Ishikawa (cell line): ENCODE results near the gene EXOC4.
A peak's percentile ranks its signal among the peaks of the same experiment; 100 is the strongest.

Experiments used
- CEBPB ChIP-seq: IDR thresholded peaks from 2 replicates; pipeline ENCODE4 v1.6.1; 2012
- CREB1 ChIP-seq: IDR thresholded peaks from 2 replicates; pipeline ENCODE4 v1.6.1; 2012; ENCODE audit warnings: low read depth
- EGR1 ChIP-seq: IDR thresholded peaks from 2 replicates; pipeline ENCODE4 v1.6.1; 2012
- EP300 ChIP-seq: IDR thresholded peaks from 2 replicates; pipeline ENCODE4 v1.6.1; 2012; ENCODE audit warnings: borderline replicate concordance
- FOXM1 ChIP-seq: IDR thresholded peaks from 2 replicates; pipeline ENCODE4 v1.6.1; 2012; ENCODE audit warnings: low read depth, borderline replicate concordance
- NFIC ChIP-seq: IDR thresholded peaks from 2 replicates; pipeline ENCODE4 v1.6.1; 2012
- RAD21 ChIP-seq: IDR thresholded peaks from 2 replicates; pipeline ENCODE4 v1.6.1; 2012; ENCODE audit warnings: low read depth
- REST ChIP-seq: IDR thresholded peaks from 2 replicates; pipeline ENCODE4 v1.6.1; 2012; ENCODE audit warnings: low read depth, mild to moderate bottlenecking
- TAF1 ChIP-seq: IDR thresholded peaks from 2 replicates; pipeline ENCODE4 v1.6.1; 2012; ENCODE audit warnings: low read depth, mild to moderate bottlenecking
- TCF12 ChIP-seq: IDR thresholded peaks from 2 replicates; pipeline ENCODE4 v1.6.1; 2012; ENCODE audit warnings: low read depth
- TEAD4 ChIP-seq: IDR thresholded peaks from 2 replicates; pipeline ENCODE4 v1.6.1; 2012
- YY1 ChIP-seq: IDR thresholded peaks from 2 replicates; pipeline ENCODE4 v1.6.1; 2012; ENCODE audit warnings: low read depth
- ZBTB7A ChIP-seq: IDR thresholded peaks from 2 replicates; pipeline ENCODE4 v1.6.1; 2012; ENCODE audit warnings: low read depth
- TF ChIP-seq, protein P1 (sequence below): IDR thresholded peaks from 2 replicates; pipeline ENCODE4 v1.6.1; 2012
- TF ChIP-seq, protein P2 (sequence below): IDR thresholded peaks from 2 replicates; pipeline ENCODE4 v1.6.1; 2012

The EXOC4 gene

DNA sequence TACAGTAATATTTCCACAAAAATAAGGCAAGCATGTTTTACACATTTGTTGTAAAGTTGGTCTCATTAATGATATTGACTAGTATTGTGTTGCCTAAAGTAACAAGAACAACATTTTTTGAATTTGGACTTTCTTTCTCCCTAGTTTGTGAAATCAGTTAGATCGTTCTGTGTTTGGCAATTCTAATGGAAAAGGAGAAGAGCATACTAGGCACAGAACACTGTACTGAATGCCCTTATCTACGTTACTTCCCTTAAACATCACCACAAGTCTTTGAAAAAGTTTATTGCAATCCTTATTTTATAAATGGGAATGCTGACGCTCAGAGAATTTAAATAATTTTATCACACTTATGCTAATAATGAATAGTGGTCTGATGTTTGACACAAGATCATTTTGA is 372.2 kb downstream of the EXOC4 start:
- TF ChIP-seq YY1 = no peak
- TF ChIP-seq TAF1 = no peak
- TF ChIP-seq CEBPB = no peak
- TF ChIP-seq EP300 = no peak
- no peak for TF ChIP-seq NFIC
- TF ChIP-seq EGR1 = no peak
- no peak for TF ChIP-seq TEAD4
- TF ChIP-seq, protein P1, sequence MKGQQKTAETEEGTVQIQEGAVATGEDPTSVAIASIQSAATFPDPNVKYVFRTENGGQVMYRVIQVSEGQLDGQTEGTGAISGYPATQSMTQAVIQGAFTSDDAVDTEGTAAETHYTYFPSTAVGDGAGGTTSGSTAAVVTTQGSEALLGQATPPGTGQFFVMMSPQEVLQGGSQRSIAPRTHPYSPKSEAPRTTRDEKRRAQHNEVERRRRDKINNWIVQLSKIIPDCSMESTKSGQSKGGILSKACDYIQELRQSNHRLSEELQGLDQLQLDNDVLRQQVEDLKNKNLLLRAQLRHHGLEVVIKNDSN = no peak
- TF ChIP-seq FOXM1 = no peak
- TF ChIP-seq REST = no peak
- TF ChIP-seq CREB1 = no peak
- no peak for TF ChIP-seq TCF12
- TF ChIP-seq ZBTB7A = no peak
- TF ChIP-seq, protein P2, sequence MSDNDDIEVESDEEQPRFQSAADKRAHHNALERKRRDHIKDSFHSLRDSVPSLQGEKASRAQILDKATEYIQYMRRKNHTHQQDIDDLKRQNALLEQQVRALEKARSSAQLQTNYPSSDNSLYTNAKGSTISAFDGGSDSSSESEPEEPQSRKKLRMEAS = no peak
- TF ChIP-seq RAD21 = no peak

DNA sequence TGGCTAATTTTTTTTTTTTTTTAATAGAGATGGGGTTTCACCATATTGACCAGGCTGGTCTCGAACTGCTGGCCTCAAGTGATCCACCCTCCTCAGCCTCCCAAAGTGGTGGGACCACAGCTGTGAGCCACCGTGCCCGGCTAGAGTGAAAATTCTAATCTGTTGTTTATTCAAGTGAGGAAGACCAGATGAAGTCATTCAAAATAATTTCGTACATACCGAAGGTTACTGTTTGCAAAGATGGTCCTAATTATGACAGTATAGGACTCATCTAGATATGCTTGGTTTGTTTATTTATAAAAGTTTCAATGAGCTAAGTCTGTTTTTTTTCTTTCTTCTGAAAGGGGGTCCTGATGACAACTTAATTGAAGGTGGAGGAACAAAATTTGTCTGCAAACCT is 376.8 kb downstream of the EXOC4 start:
- no peak for TF ChIP-seq RAD21
- TF ChIP-seq FOXM1 = no peak
- TF ChIP-seq EP300 = no peak
- TF ChIP-seq, protein P2 = no peak
- TF ChIP-seq YY1 = no peak

DNA sequence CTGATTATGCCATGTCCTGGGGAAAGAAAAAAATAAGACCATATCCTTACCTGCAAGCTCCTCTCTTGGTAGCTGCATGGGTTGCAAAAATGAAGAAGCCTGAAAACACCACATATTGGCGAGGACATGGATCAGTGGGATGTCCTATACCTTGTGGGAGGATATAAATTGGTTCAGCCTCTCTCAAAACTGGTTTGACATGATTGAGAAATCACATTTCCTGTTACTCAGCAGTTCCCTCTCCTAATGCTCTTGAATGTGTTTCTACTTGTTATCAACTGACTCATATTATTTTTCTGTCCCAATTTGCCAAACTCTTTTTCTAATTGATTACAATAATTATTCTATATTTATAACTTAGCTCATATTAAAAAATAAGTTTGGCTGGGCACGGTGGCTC is 380.2 kb downstream of the EXOC4 start:
- no peak for TF ChIP-seq NFIC
- peak; percentile 51; the same call in 1 of the 2 replicates for TF ChIP-seq CEBPB

DNA sequence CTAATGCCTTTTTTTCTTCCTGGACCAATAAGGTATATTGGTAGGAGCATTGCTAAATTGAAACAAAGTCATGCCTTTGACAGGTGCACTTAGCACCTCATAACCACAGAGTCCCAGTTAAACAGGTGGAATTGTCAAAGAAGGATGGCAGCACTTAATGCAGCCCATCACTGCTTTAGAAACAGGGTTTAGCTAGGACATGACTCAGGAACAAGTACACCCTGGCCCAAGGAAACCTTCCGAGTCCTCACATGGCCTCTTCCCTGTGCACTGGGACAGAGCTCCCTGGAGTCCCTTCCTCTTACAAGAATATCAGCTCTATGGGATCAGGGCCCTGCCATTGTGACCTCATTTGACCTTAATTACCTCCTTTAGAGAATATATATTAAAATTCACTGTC is 382.7 kb downstream of the EXOC4 start:
- TF ChIP-seq TCF12 (no peak), CEBPB (no peak), TAF1 (no peak), REST (no peak), NFIC (no peak), EP300 (no peak), TEAD4 (no peak), EGR1 (no peak), YY1 (no peak), FOXM1 (no peak), ZBTB7A (no peak), CREB1 (no peak), RAD21 (no peak)
- TF ChIP-seq, protein P2 = no peak
- TF ChIP-seq, protein P1 = no peak

GRCh38 chr7:133638857-133639256 is 386.0 kb downstream of the EXOC4 start:
- TF ChIP-seq CREB1 = no peak
- TF ChIP-seq REST = no peak
- no peak for TF ChIP-seq NFIC
- TF ChIP-seq EP300 = no peak
- no peak for TF ChIP-seq TCF12
